Measurements from ENCODE around the gene SEPTIN1.
"Not testable (repeated sequence)": the region's sequence is repeated elsewhere in the genome, so short reads cannot be mapped to it uniquely, and the experiment has no call there.

Gene SEPTIN1

DNA sequence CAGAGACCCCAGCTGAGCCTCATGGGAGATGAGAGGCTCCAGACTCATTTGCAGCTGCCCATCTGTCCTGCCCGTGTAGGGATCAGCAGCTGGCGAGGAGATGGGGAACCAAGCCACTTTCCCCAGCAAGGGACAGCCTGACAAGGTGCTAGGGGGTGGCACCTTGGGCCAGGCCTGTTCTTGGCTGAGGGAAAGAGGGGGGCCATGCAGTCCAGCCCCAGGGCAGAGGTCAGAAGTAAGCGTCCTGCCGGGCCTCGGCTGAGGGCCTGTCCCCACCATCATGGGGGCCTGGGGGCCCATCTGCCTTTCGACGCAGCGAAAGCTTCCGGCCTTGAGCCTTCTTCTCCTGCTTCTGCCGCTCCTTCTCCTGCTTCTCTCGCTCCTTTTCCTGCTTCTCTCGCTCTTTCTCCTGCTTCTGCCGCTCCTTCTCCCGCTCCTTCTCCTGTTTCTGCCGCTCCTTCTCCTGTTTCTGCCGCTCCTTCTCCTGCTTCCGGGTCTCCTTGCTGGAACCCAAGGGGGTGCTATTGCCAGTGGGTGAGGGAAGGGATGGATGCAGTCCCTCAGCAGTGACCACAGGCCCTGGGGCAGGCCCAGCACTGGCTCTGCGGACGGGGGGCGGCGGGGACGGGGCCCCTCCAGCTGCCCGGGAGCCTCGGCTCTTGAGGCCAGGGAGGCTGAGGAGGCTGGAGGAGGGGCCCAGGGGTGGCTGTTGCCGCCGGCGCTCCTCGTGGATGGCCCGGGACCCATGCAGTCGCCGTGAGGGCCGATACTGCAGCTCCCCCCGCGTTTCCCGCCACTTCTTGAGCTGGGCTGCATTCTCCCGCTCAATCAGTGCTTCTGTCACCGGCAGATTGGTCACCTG is 24.4 kb downstream of the SEPTIN1 start:
- no peak for DNase-seq (ENCODE audit: low read depth, low spot score)

DNA sequence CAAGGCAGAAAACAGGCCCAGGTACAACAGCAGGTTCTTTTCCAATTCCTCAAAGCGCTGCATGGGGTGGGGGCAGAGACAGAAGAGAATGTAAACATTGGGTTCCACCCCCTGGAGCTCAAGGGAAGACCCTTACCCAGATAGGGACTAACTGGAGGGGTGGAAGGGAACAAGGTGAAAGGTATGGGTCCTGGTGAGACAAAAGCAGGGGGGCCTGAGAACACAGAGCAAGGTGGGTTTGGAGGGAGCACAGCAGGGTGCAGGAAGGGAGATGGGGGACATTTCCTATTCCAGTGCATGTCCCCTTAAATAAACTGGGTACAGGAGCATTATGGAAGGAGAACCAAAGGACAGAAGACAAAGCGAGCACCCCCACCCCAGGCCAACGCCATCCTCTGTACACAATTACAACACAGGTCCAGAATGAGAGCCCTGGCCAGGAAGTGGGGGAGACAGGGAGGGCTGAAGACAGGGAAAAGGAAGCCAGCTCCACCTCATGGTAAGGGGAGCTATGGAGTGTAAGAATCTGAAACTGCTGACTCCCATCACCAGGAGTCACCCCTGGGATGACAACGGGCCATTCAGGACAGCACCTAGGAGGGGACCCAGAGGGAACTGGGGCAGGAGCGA is 25.2 kb downstream of the SEPTIN1 start:
- DNase-seq (ENCODE audit: low read depth, low spot score) = no peak

DNA sequence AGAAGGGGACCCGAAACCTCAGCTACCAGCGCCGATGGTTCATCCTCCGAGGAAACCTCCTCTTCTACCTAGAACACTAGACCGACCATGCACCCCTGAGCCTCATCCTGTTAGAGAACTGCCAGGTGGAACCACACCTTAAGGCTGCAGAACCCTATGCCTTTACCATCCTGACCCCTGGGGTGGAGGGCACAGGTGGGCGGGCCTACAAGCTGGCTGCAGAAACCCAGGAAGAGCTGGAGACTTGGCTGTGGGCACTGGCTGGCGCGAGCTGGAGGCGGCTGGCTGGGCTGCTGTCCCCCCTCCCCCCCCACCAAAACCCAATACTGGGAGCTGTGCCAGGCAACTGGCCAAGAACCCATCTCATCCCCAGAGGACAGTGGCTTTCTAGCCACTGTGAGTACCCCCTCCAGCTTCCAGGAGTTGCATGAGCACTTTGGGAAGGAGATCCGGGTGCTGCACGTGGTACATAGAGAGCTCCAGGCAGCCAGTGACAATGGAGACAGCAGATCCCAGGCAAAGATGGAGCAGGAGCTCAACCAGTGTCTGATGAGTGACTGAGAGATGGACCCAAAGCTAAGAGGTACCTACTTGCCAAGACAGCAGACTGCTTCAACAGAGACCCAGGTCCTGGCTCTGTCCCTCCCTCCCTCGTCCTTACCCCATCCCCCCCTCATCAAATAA is 25.8 kb downstream of the SEPTIN1 start:
- DNase-seq (ENCODE audit: low read depth, low spot score) = no peak

DNA sequence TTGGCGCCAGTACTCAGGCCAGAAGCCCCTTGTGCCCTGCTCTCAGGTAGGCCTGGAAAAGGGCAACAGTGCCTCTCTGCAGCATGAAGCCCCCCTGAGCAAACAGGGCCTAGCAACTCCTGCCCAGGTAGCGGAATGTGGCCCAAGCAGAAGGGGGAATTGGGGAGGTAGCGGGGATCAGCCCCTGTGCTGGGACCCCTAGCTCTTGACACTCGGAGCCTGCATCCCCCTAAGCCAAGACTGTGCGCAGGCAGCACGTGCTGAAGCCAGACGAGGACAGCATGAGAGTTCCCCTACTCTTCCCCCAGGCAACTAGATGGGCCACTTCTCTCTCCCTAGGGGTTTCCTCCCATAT is 26.4 kb downstream of the SEPTIN1 start:
- DNase-seq (ENCODE audit: low read depth, low spot score) = no peak

DNA sequence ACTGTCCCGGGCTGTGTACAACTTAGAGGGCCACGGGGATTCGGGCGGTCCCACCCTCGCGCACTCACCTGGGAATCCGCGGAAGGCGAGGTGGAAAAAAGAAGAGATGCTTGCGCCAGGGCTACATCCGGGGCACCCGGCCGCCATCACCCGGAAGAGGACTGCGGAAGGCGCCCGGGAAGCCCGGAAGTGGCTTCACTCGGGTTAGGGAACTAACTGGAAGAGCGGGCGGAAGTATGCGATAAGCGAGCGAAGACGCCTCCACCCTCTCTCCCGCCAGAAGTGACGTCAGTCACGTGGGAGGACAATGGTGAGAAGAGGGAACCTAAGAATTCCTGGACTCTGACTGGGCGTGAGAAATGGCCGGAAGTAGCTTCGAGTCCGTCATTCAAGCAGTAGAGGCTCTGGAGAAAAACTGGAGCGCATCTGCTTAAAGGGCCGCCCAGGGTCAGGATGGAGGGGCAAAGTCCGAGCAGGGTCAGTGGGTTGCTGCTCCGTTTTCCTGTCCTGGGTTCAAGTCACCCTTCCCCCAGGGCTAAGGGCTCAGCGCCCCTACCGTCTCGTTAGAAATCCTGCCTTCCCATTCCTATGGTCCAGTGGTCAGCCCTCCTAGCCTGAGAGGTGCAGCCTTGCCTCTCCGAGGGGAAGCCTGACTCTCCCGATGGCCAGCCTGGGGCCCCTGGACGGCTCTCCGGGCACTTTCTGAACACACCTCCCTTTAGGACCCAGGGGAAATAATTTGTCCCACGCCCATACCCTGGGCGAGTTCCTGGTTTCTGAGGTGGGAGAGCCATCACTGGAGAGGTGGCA is 27.0 kb downstream of the SEPTIN1 start, which contains the start of gene CD2BP2:
Gene CD2BP2, minus strand, starts transcription at position 165 of the 810 bp plus-strand sequence. CDS start 627 bp downstream, outside the sequence.
- DNase-seq (ENCODE audit: low read depth, low spot score) = peak; percentile 98

DNA sequence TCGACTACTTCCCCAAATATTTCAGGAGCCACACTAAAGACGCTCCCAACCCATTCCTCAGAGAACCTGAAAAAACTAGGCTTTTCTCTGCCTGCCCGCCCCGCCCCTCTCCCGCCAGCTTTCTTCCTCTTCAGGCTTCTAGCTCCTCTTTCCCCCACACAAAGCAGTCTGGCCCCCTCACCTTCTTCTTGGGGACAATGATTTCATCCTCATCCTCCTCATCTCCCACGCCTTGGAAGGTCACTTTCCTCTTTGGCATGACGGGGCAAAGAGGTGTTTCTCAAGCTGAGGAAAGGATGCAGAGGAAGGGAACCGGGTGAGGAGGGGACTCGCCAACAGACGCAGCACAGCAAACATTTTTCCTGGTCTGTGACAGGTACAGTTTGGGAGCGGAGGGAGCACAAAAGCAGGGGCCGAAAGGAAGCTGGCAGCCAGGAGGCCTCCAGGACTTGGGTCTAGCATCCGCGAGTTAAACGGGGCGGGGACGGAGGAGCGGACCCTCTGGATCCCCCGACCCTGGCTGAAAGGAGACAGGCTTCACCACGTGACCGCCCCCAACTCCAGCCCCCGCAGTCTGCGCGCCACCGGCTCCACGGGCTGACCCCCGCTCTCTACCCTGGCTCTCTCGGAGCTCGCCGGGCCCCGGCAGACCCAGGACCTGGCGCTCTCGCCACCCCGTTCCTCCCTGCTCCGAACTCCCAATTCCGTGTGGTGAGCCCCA is 27.8 kb downstream of the SEPTIN1 start:
- DNase-seq (ENCODE audit: low read depth, low spot score) = no peak

DNA sequence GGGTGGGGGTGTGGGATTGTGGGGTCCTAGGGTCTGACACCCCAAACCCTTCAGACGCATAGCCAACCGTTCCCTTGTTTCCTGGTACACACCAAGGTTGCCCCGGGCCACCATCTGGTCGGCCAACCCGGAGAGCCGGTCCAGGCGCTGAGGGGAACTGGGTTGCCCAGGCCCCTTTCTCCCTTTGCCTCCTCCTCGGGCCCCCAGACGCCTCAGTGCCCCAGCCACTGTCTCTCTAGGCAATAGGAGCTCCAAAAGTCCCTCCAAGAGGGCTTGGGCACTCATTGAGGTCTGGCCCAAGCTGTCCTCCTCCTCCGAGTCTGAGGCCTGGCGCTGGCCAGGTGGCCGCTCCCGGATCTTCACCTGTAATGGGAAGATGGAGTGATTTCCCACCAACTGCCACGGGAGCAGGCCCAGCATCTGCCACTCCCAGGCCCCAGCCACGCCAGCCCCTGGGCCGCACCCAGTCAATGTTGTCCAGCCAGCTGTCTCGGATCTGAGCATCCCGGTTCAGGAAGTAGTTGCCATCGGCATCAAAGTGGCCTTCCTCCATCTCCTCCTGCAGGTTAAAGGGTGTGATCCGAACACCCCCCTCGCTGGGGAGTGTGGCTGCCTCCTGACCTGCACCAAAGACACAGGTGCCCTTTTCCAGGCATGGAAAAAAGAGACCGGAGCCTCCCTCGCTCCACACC is 28.8 kb downstream of the SEPTIN1 start:
- DNase-seq (ENCODE audit: low read depth, low spot score) = no peak

DNA sequence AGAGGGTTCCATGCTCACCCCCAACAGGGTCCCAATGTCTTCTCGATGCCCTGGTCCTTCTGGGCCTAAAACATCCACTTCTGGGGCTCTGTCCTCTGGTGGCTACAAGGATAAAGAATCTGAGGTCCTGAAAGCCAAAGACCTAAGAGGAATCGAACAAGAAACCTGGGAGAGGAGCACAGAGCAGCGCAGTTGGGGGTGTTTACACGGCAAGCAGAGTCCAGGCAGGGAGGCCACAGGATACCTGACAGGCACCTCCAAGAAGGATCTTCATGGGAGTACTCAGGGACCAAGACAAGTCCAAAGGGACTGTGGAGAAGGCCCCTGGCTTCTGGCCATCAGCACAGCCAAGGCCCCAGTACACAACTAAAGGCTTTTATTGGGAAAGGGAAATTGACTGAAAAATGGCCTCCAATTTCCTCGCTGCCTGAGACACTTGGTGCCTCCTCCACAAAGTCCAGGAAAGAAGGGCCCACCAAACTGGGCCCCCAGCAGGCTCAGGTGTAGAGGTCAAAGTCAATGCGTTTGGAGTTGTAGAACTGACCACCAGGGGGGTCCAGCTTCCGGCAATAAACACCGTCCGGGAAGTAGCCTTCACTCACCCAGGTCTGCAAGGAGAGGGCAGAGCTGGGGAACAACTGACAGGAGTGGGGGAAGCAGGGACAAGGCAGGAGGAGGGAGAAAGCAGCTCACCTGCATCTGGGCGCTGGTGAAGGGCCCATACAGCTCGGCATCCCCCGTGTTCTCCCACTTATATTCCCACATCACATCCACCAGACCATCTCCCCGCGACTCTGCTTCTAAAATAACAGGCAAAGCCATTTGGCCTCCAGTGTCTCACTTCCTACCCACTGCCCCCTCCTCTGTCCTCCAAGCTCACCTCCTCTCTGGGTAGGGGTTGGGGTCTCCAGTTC is 29.6 kb downstream of the SEPTIN1 start:
- DNase-seq (ENCODE audit: low read depth, low spot score) = no peak

DNA sequence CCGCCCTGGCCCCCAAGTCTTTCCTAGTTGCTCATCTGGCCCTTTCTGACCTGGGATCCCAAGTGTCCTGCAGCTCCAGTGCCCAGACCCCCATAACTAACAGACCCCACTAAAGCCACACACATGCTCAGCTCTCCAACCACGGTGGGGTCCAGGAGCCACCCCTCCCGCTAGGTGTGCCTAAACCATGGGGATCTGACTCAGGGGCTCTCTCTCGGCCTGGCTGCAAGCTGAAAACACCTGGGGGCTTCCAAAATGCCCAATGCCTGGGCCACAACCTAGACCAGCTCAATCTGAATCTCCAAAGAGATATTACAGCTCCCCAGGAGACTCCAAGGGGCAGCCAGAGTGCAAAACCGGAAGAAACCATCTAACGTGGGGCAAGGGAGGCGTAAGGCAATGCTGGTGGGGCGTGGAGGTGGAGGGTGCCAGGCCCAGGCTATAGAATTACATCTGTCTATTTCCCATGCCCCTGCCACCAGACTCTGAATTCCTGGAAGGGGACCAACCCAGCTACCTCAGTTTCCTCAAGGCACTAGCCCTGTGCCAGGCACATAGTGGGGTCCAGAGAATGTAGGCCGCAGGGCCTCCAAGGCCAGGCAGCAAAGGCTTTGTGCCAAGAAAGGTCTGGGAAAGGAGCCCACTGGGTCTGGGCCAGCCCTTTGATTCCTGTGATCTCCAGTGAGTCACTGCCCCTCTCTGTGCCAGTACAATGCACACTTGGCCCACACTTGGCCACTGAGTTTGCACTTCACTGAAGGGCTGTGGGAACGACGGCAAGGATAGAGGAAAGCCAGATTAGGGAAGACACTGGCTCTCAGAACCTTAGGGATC is 30.6 kb downstream of the SEPTIN1 start:
- DNase-seq (ENCODE audit: low read depth, low spot score) = peak; percentile 55

DNA sequence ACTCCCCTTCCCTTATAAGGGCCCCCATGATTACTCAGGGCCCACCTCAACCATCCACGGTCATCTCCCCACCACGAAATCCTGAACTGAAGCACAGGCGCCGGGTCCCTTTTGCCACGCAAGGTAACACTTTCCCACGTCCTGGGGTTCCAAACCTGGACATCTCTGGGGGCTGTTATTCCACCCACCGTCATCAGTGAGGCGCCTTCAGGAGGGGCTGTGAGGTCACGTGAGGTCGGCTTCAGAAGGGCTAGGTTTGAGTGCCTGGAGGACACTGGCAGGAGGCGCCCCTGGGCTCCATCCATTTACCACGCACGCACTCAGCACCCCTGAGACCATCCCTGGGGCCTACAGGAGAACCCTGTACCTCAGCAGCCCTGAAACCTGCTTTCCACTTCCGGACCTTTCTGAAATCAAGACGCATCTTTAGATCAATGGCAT is 31.3 kb downstream of the SEPTIN1 start:
- DNase-seq (ENCODE audit: low read depth, low spot score) = no peak

DNA sequence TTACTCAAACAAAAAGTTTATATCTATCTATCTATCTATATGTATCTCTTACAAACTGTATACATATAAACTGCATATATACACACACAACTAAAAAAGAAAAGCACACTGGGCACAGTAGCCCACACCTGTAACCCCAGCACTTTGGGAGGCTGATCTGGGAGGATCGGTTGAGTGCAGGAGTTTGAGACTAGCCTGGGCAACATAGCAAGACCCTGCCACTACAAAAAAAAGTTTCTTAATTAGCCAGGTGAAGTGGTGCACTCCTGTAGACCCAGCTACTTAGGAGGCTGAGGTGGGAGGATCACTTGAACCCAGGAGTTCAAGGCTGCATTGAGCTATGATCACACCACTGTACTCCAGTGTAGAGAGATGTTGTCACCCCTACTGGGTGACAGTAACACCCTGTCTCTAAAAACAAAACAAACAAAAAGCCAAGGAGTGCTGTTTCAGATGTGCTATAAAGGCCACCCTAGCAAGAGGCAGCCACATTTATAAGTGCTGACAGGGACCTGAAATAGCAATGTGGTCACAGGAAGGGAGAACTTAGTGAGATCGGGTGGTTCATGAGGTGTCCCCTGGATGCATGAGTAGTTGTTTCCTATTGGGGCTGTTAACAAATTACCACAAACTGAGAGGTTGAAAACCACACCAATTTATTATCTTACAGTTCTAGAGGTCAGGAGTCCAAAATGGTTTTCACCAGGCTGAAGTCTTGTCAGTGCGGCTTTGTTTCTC is 32.1 kb downstream of the SEPTIN1 start:
- no peak for DNase-seq (ENCODE audit: low read depth, low spot score)

DNA sequence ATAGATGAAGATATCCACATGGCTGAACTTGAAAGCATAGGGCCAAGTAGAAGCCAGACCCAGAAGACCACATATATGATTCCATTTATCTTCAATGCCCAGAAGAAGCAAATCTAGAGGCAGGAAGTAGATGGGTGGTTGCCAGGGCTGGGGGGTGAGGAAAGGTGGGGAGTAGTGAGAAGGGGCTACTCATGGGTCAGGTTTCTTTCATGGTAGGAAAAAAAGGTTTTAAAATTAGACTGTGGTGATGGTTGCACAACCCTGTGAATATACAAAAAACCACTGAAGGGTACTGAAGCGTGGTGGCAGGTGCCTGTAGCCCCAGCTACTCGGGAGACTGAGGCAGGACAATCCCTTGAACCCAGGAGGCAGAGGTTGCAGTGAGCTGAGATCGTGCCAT is 32.7 kb downstream of the SEPTIN1 start:
- DNase-seq (ENCODE audit: low read depth, low spot score) = no peak

DNA sequence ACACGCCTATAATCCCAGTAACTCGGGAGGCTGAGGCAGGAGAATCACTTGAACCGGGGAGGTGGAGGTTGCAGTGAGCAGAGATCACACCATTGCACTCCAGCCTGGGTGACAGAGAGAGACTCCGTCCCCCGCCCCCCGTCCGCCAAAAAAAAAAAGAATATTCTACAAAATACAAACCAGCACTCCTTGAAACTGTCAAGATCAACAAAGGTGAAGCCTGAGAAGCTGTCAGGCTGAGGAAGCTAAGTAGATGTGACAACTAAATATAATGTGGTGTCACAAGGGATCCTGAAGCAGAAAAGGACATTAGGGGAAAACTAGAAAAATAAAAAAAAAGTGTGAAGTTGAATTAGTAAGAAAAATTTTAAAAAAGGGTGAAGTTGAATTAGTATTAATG is 33.4 kb downstream of the SEPTIN1 start:
- DNase-seq (ENCODE audit: low read depth, low spot score) = no peak

DNA sequence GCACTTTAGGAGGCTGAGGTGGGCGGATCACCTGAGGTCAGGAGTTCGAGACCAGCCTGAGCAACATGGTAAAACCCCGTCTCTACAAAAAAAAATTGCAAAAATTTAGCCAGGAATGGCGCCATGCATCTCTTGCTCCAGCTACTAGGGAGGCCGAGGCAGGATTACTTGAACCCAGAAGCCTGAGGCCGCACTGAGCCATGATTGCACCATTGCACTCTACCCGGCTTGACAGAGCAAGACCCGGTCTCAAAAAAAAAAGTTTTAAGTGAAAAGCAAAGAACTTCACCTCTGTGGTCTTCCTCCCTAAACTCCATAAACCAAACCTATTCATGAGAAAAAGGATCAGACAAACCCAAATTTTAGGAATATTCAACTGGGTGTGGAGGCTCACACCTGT is 34.2 kb downstream of the SEPTIN1 start:
- DNase-seq (ENCODE audit: low read depth, low spot score) = no peak

DNA sequence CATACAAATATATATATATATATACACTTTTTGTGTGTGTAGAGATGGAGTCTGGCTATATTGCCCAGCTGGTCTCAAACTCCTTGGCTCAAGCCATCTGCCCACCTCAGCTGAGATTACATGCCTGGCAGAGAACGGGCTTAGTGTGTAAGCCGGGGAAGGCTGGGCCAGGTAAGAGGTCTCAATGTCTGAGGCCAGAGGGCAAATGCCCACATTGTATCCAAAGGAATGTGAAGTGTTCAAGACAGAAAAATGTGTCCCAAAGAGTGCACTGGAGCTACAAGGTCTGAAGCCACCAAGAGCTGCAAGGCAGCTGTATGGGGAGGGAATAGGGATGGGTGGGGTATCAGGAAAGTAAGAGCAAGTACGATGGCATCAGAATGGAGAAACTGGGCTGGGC is 36.1 kb downstream of the SEPTIN1 start:
- DNase-seq (ENCODE audit: low read depth, low spot score) = no peak

DNA sequence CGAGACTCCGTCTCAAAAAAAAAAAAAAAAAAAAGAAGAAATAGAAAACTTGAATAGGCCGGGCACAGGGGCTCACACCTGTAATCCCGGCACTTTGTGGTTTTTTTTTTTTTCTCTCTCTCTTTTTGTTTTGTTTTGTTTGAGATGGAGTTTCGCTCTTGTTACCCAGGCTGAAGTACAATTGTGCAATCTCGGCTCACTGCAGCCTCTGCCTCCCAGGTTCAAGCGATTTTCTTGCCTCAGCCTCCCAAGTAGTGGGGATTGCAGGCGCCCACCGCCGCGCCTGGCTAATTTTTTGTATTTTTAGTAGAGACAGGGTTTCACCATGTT is 38.9 kb downstream of the SEPTIN1 start:
- not testable (repeated sequence) for DNase-seq (ENCODE audit: low read depth, low spot score)

DNA sequence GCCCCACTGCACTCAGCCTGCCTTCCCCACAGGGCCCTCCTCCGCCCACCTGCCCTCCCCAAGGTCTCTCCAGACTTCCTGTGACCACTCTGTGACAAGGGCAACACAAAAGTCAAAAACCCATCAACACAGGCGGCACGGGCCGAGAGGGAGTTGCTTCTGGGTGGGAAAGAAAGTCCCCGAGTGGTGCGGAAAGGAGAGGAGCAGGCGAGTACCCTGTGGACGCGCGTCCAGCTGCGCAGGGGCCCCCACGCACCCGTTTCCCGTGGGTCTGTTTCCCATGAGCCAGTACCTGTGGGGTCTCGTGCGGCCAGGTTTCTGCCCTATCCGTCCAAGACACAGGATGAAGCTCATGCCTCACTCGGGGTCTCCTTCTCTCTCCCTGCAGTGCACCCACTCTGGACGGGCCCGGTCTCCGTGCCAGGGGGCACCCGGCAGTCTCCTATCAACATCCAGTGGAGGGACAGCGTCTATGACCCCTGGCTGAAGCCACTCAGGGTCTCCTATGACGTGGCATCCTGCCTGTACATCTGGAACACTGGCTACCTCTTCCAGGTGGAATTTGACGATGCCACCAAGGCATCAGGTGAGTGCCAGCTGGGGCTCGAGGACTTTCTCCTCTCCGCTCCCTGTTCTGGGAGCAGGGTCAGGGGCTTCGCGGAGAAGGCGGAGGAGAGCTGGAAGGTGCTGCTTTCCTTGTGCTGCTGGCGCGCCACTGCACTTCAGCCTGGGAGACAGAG is 39.4 kb downstream of the SEPTIN1 start:
- no peak for DNase-seq (ENCODE audit: low read depth, low spot score)

Data from brain pericyte (primary cell).